WERI-Rb-1 (cell line): ENCODE results near the gene UBE2D2.
A peak's percentile ranks its signal among the peaks of the same experiment; 100 is the strongest.

Source experiments
- DNase-seq: peaks from one replicate; pipeline ENCODE4 v3.0.0-alpha.2; 2020
- H3K27ac ChIP-seq: fragments of 250-450 bp; sonication (Bioruptor Pico); 2 replicates; pipeline ENCODE4 v1.5.1; 2020; ENCODE audit warnings: mild to moderate bottlenecking, moderate library complexity
- H3K27me3 ChIP-seq: fragments of 250-450 bp; sonication (Bioruptor Pico); 2 replicates; pipeline ENCODE4 v1.5.1; 2021; ENCODE audit warnings: mild to moderate bottlenecking, low read depth, moderate library complexity; ENCODE audit not compliant: insufficient read depth, severe bottlenecking
- H3K36me3 ChIP-seq: fragments of 250-450 bp; sonication (Bioruptor Pico); 2 replicates; pipeline ENCODE4 v1.5.1; 2020; ENCODE audit warnings: mild to moderate bottlenecking, moderate library complexity
- H3K4me3 ChIP-seq: 2 replicates; pipeline ENCODE4 v1.5.1; 2011; ENCODE audit warnings: low read depth, mild to moderate bottlenecking, control low read depth, low read length
- H3K9me3 ChIP-seq: fragments of 250-450 bp; sonication (Bioruptor Pico); 2 replicates; pipeline ENCODE4 v1.5.1; 2021; ENCODE audit warnings: mild to moderate bottlenecking, moderate library complexity; ENCODE audit not compliant: severe bottlenecking
- CTCF ChIP-seq: IDR thresholded peaks from 2 replicates; pipeline ENCODE4 v1.5.1; 2011; ENCODE audit warnings: low read depth, mild to moderate bottlenecking, control low read depth, inconsistent platforms, low read length

UBE2D2 gene

GRCh38 chr5:139669662-139670368 is 108.7 kb downstream of the UBE2D2 start:
- no peak for TF ChIP-seq CTCF
- Histone ChIP-seq H3K4me3 (no peak overlapping the region), H3K27ac (peak overlapping the region; percentile 29; the same call in 1 of the 2 replicates), H3K27me3 (no peaks in the 10 kb centered on the region), H3K9me3 (no peaks in the 10 kb centered on the region), H3K36me3 (peaks cover 50% of the 10 kb centered on the region)
- no peak for DNase-seq

- Histone ChIP-seq H3K4me3 (no peak overlapping the region), H3K27me3 (no peaks in the 10 kb centered on the region), H3K36me3 (peaks cover 45% of the 10 kb centered on the region), H3K9me3 (no peaks in the 10 kb centered on the region), H3K27ac (peak overlapping the region; percentile 29; the same call in 1 of the 2 replicates)
- DNase-seq = no peak
- TF ChIP-seq CTCF = peak; percentile 47
These were observed 109.4 kb downstream of the UBE2D2 start for GRCh38 chr5:139670369-139671095.

- Histone ChIP-seq H3K4me3 (no peak overlapping the region), H3K9me3 (no peaks in the 10 kb centered on the region), H3K27me3 (no peaks in the 10 kb centered on the region), H3K27ac (no peak overlapping the region), H3K36me3 (peaks cover 38% of the 10 kb centered on the region)
- no peak for DNase-seq
- TF ChIP-seq CTCF = no peak
These were observed 110.1 kb downstream of the UBE2D2 start for GRCh38 chr5:139671096-139671841.

DNA sequence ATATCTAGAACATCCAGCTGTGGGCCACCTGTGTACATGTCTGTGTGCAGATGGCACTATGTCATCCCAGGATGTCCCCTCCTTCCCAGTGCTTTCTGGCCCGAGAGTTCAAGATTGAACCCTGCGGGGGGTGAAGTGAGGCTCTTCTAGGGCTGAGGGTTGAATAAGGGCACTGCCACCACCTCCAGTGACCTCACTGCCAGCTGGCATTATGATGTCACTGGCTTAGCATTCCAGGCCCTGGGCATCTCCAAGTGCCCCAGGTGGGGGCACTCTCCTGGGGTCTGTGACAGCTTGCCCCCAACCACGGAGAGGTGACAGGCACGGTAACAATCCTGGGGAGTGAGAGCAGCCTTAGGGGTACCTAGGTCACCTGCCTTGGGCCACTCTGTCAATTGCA is 114.1 kb downstream of the UBE2D2 start:
- no peak overlapping the region for H3K27ac ChIP-seq
- DNase-seq = no peak
- TF ChIP-seq CTCF = no peak
- no peaks in the 10 kb centered on the region for H3K9me3 ChIP-seq
- no peaks in the 10 kb centered on the region for H3K27me3 ChIP-seq
- peaks cover 40% of the 10 kb centered on the region for H3K36me3 ChIP-seq
- H3K4me3 ChIP-seq = no peak overlapping the region

DNA sequence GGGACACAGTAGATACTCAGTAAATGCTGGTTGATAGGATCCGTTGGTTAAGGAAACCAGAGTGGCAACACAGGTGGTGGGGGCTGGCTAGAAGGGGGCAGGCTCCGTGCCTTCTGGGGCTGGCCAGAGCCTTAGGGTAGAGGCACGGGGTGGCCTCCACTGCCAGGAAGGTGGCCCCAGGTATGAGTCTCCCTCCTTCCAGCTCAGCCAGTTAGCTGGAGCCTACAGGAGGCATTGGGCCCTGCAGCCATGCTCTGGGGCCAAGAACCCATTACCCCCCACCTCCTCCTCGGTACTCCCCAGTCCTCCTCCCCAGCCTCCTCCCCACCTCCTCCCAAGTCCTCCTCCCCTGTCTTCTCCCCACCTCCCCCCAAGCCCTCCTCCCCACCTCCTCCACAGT is 114.7 kb downstream of the UBE2D2 start:
- no peak for DNase-seq
- no peaks in the 10 kb centered on the region for H3K27me3 ChIP-seq
- H3K27ac ChIP-seq = no peak overlapping the region
- H3K9me3 ChIP-seq = no peaks in the 10 kb centered on the region
- H3K4me3 ChIP-seq = no peak overlapping the region
- no peak for TF ChIP-seq CTCF
- H3K36me3 ChIP-seq = peaks cover 45% of the 10 kb centered on the region
